Activated T-cell treated with anti-CD3 and anti-CD28 coated beads, Interleukin-2, amount 50 U/mL, for 4 hours (primary cell): ENCODE measurements around the gene KIR2DL4. TPM values are rescaled to one million over a fixed set of nuclear protein-coding genes. Genes with fewer than 3 reads are reported as not detected.
"Not testable (repeated sequence)": the region's sequence is repeated elsewhere in the genome, so short reads cannot be mapped to it uniquely, and the experiment has no call there.

Experiments used
- ATAC-seq, 2 donors: fragments of 200-7000 bp; cut with Tn5 transposase; one replicate each; pipeline ENCODE4 v1.10.0; 2021
- DNase-seq: peaks from one replicate; pipeline ENCODE4 v3.0.0-alpha.2; 2020
- H3K27me3 Mint-ChIP-seq: one replicate; pipeline ENCODE4 v1.8.0; 2021; ENCODE audit warnings: low read depth, mixed read lengths
- H3K36me3 Mint-ChIP-seq: one replicate; pipeline ENCODE4 v1.8.0; 2022; ENCODE audit warnings: mixed read lengths; ENCODE audit not compliant: insufficient read depth
- H3K4me1 Mint-ChIP-seq: one replicate; pipeline ENCODE4 v1.8.0; 2021; ENCODE audit warnings: low read depth, mixed read lengths
- H3K4me3 Mint-ChIP-seq: one replicate; pipeline ENCODE4 v1.8.0; 2021; ENCODE audit warnings: mild to moderate bottlenecking, moderate library complexity, mixed read lengths
- H3K9me3 Mint-ChIP-seq: one replicate; pipeline ENCODE4 v1.8.0; 2021; ENCODE audit warnings: mixed read lengths
- total RNA-seq, 3 donors: library from RNA; stranded (reverse); gene quantifications; one replicate each; pipeline ENCODE4 v1.2.1, GENCODE V29; 2021

The KIR2DL4 gene
- total RNA-seq, 3 donors from 2014 or later, result not detected

DNA sequence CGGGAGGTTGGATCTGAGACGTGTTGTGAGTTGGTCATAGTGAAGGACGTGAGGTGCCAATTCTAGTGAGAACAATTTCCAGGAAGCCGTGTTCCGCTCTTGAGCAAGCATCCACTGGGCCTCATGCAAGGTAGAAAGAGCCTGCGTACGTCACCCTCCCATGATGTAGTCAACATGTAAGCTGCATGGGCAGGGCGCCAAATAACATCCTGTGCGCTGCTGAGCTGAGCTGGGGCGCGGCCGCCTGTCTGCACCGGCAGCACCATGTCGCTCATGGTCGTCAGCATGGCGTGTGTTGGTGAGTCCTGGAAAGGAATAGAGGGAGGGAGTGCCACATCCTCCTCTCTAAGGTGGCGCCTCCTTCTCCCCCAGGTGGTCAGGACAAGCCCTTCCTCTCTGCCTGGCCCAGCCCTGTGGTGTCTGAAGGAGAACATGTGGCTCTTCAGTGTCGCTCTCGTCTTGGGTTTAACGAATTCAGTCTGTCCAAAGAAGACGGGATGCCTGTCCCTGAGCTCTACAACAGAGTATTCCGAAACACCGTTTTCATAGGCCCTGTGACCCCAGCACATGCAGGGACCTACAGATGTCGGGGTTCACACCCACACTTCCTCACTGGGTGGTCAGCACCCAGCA is 17.2 kb upstream of the KIR2DL4 start:
- peaks cover 18% of the 10 kb centered on the region for H3K27me3 Mint-ChIP-seq
- H3K4me3 Mint-ChIP-seq, H3K36me3 Mint-ChIP-seq, ATAC-seq, DNase-seq, H3K4me1 Mint-ChIP-seq, H3K9me3 Mint-ChIP-seq: not testable (repeated sequence)

DNA sequence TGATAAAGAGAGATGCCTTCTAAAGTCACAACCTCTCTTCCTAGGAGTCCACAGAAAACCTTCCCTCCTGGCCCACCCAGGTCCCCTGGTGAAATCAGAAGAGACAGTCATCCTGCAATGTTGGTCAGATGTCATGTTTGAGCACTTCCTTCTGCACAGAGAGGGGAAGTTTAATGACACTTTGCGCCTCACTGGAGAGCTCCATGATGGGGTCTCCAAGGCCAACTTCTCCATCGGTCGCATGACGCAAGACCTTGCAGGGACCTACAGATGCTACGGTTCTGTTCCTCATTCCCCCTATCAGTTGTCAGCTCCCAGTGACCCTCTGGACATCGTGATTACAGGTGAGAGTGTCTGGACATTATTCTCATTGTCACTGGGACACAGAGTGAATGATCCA is 15.3 kb upstream of the KIR2DL4 start:
- H3K4me1 Mint-ChIP-seq, ATAC-seq, H3K36me3 Mint-ChIP-seq, H3K4me3 Mint-ChIP-seq, DNase-seq, H3K9me3 Mint-ChIP-seq: not testable (repeated sequence)
- peaks cover 13% of the 10 kb centered on the region for H3K27me3 Mint-ChIP-seq

DNA sequence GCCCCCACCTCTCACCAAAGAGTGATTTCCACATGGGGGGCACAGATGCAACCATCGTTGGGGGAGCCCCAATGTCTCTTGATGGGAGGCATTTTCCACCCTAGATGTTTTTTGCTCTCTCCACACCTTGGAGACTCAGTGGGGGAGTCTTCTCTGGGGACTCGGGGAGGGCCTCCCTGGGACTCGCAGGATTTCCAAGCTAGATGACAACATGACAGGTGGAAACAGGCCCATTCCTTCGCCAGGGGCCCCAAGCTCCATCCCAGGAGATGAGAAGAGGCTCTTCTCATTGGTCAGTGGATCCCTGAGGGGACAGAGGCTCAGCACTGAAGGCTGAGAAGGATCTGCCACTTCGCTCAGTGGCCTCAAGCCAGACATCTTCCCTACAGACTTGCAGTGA is 12.7 kb upstream of the KIR2DL4 start:
- H3K9me3 Mint-ChIP-seq, result peaks cover 3% of the 10 kb centered on the region
- no peak for DNase-seq
- no peak for ATAC-seq
- peaks cover 3% of the 10 kb centered on the region for H3K27me3 Mint-ChIP-seq
- H3K36me3 Mint-ChIP-seq, result no peaks in the 10 kb centered on the region
- peaks cover 17% of the 10 kb centered on the region for H3K4me1 Mint-ChIP-seq
- H3K4me3 Mint-ChIP-seq, result no peak overlapping the region

DNA sequence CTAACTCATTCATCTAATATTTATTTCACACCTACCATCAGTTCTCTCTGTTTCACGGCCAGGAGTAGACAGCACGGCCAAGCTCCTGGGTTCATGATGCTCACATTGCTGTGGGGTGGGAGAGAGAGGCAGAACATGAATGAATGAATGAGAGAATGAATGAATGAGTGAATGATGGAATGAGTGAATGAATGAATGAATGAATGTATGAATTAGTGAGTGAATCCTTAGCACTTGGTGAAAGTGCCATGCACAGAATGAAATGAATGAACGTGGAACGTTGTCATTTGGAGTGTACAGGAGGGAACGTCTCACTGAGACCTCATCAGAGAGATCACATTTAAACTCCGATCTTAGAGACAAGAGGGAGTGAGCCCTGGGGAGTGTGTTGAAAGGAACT is 11.9 kb upstream of the KIR2DL4 start:
- ATAC-seq, result no peak
- Mint-ChIP-seq H3K36me3 (no peaks in the 10 kb centered on the region), H3K4me3 (no peak overlapping the region), H3K9me3 (peaks cover 3% of the 10 kb centered on the region), H3K27me3 (peaks cover 4% of the 10 kb centered on the region), H3K4me1 (peaks cover 17% of the 10 kb centered on the region)
- DNase-seq, result no peak

DNA sequence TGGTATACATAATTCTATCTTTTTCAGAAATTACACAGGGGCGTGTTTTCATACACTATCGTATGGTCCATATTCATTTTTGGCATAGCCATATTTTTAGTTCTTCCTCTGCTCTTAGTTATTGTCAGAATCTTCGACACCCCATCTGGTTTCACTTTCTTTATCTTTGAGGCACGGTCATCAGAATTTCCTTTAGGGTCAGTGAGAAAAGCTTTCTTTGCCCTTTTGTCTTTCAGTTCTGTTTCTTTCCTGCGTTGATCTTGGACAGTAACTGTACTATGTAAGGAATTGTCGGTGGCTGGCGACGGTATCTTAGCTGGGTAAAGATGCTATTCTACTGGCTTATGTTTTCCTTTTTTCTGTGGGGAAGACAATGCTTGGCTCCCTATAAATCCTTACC is 10.6 kb upstream of the KIR2DL4 start:
- Mint-ChIP-seq H3K27me3 (peaks cover 16% of the 10 kb centered on the region), H3K4me3 (peak overlapping the region; percentile 74), H3K36me3 (no peaks in the 10 kb centered on the region), H3K9me3 (peaks cover 3% of the 10 kb centered on the region), H3K4me1 (peaks cover 17% of the 10 kb centered on the region)
- no peak for ATAC-seq
- no peak for DNase-seq

DNA sequence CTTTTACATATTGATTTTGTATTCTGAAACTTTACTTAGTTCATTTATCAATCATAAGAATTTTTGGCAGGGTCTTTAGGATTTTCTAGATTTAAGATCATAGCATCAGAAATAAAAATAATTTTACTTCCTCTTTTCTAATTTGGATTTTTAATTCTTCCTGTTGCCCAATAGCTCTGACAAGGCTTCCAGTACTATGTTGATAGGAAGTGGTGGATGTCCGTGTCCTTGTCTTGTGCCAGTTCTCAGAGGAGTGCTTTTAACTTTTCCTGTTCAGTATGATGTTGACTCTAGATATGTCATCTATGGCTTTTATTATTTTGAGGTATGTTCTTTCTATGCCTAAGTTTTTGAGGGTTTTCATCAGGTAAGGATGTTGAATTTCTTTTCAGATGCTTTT is 7.7 kb upstream of the KIR2DL4 start:
- H3K36me3 Mint-ChIP-seq, result no peaks in the 10 kb centered on the region
- peaks cover 29% of the 10 kb centered on the region for H3K27me3 Mint-ChIP-seq
- peaks cover 6% of the 10 kb centered on the region for H3K9me3 Mint-ChIP-seq
- no peak for ATAC-seq
- H3K4me3 Mint-ChIP-seq, result no peak overlapping the region
- peaks cover 17% of the 10 kb centered on the region for H3K4me1 Mint-ChIP-seq
- DNase-seq, result no peak

DNA sequence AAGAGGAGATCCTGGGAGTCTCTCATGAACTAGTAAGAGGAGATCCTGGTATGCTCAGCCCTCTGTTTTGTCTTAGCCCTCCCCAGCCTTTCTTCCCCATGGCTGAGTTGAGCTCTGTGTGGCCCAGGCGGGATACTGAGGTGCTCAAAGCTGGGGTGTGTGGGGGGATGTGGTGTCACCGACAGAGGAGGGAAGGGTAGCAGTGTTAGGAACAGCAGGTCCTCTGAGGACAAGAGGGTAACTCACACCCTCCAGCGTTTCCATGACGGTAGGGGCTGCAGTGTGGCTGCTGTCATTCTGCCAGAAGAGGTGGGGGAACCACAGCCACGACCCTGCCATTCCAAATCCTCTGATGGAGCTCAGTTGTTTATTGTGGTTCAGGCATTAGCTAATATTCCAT is 691 bp downstream of the KIR2DL4 start:
- Mint-ChIP-seq H3K4me3 (no peak overlapping the region), H3K27me3 (peaks cover 15% of the 10 kb centered on the region), H3K4me1 (no peaks in the 10 kb centered on the region), H3K9me3 (peaks cover 3% of the 10 kb centered on the region), H3K36me3 (no peaks in the 10 kb centered on the region)
- DNase-seq (no peak), ATAC-seq (no peak)

DNA sequence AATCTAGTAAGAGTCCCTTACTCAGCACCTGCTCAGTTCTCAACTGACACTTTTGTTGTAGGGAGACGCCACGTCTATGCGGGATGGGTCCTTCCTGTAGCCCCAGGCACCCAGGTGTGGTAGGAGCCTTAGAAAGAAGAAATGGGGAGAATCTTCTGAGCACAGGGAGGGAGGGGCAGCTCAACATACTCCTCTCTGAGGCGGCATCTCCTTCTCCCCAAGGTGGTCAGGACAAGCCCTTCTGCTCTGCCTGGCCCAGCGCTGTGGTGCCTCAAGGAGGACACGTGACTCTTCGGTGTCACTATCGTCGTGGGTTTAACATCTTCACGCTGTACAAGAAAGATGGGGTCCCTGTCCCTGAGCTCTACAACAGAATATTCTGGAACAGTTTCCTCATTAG is 1.2 kb downstream of the KIR2DL4 start:
- DNase-seq, result no peak
- peaks cover 3% of the 10 kb centered on the region for H3K9me3 Mint-ChIP-seq
- H3K27me3 Mint-ChIP-seq, result peaks cover 15% of the 10 kb centered on the region
- H3K4me1 Mint-ChIP-seq, result no peaks in the 10 kb centered on the region
- no peak overlapping the region for H3K4me3 Mint-ChIP-seq
- no peak for ATAC-seq
- no peaks in the 10 kb centered on the region for H3K36me3 Mint-ChIP-seq

DNA sequence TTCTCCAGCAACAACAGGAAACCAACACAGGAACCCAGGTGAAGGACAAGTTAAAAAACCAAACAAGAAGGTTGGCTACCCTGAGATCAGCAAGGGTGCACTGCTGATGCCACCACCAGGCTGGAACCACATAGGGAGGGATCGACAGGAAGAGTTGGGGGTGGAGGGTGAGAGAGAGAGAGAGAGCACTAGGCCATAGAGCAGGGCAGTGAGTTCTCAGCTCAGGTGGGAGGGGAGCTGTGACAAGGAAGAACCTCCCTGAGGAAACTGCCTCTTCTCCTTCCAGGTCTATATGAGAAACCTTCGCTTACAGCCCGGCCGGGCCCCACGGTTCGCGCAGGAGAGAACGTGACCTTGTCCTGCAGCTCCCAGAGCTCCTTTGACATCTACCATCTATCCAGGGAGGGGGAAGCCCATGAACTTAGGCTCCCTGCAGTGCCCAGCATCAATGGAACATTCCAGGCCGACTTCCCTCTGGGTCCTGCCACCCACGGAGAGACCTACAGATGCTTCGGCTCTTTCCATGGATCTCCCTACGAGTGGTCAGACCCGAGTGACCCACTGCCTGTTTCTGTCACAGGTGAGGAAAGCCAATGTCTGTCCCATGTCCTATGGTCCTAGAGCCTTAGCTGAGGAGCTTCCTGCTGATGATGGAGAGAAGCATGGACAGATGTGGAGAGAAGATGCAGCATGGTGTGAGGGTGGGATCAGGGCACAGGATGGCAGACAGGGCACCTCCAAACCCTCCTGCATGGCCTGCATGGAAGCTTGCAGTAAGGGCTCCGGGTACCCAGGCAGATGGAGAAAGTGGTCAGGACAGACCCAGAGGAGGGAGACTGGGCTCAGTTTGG is 2.5 kb downstream of the KIR2DL4 start:
- ATAC-seq (no peak), DNase-seq (no peak)
- Mint-ChIP-seq H3K36me3 (no peaks in the 10 kb centered on the region), H3K4me3 (no peak overlapping the region), H3K4me1 (no peaks in the 10 kb centered on the region), H3K27me3 (peaks cover 14% of the 10 kb centered on the region), H3K9me3 (peaks cover 3% of the 10 kb centered on the region)

DNA sequence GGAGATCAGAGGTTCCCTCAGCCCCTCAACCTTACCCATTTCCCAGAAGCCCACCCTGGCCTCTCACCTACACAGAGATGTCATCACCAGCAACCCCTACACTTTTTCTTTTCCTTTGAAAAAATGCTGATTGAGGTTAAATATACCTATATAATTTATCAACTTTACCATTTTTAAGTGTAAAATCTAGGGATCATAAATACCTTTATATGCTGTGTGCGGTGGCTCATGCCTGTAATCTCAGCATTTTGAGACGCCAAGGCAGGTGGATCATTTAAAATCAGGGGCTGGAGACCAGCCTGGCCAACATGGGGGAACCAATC is 3.1 kb downstream of the KIR2DL4 start:
- H3K4me3 Mint-ChIP-seq, result no peak overlapping the region
- DNase-seq, result no peak
- no peaks in the 10 kb centered on the region for H3K9me3 Mint-ChIP-seq
- H3K4me1 Mint-ChIP-seq, result no peaks in the 10 kb centered on the region
- no peaks in the 10 kb centered on the region for H3K36me3 Mint-ChIP-seq
- no peak for ATAC-seq
- H3K27me3 Mint-ChIP-seq, result peaks cover 14% of the 10 kb centered on the region

DNA sequence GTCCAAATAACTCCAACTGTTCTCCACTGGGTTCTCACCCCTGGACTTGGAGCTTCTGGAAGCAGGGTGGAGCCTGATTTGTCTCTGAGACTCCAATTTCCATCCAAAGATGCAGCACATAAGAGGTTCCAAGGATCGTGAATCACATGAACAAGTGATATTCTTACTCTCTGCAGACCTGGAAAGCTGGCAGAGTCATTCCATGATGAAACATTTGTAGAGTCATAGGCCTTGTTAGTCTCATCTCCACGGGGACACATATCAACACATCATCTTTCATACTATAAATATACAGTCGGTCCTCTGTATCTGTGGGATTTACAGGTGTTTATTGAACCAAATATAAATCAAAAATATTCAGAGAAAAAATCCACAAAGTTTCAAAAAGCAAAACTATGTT is 11.2 kb downstream of the KIR2DL4 start:
- H3K4me1 Mint-ChIP-seq, DNase-seq, H3K36me3 Mint-ChIP-seq, ATAC-seq, H3K4me3 Mint-ChIP-seq, H3K9me3 Mint-ChIP-seq: not testable (repeated sequence)
- peaks cover 17% of the 10 kb centered on the region for H3K27me3 Mint-ChIP-seq

DNA sequence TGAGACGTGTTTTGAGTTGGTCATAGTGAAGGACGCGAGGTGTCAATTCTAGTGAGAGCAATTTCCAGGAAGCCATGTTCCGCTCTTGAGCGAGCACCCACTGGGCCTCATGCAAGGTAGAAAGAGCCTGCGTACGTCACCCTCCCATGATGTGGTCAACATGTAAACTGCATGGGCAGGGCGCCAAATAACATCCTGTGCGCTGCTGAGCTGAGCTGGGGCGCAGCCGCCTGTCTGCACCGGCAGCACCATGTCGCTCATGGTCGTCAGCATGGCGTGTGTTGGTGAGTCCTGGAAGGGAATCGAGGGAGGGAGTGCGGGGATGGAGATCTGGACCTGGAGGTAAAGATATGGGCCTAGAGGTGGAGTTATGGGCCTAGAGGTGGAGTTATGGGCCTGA is 12.8 kb downstream of the KIR2DL4 start, which contains the start of gene KIR3DL1:
Gene KIR3DL1 (plus strand): TSS at position 218 of the 400 bp plus-strand sequence.
- H3K36me3 Mint-ChIP-seq, DNase-seq, H3K9me3 Mint-ChIP-seq, ATAC-seq, H3K4me1 Mint-ChIP-seq: not testable (repeated sequence)
- H3K27me3 Mint-ChIP-seq, result peaks cover 16% of the 10 kb centered on the region
- H3K4me3 Mint-ChIP-seq, result peak within 1 kb of the TSS; percentile 42

DNA sequence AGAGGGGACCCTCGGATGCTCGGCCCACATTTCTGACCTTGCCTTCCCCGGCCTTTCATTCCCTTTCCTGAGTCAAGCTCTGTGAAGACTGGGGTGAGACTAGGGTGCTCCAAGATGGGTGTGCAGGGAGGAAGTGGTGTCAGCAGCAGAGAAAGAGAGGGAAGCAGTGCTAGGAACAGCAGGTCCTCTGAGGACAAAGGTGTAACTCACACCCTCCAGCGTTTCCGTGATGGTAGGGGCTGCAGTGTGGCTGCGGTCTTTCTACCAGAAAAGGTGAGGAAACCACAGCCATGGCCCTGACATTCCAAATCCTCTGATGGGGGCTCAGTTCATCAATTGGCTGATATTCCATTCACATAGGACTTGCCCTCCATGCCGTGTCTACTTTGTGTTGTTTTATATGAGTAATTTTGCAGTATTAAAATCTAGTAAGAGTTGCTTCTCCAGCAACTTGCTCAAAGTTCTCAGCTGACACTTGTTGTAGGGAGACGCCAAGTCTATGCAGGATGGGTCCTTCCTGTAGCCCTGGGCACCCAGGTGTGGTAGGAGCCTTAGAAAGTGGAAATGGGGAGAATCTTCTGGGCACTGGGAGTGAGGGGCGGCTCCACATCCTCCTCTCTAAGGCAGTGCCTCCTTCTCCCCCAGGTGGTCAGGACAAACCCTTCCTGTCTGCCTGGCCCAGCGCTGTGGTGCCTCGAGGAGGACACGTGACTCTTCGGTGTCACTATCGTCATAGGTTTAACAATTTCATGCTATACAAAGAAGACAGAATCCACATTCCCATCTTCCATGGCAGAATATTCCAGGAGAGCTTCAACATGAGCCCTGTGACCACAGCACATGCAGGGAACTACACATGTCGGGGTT is 14.5 kb downstream of the KIR2DL4 start:
- H3K27me3 Mint-ChIP-seq, result peaks cover 15% of the 10 kb centered on the region
- no peaks in the 10 kb centered on the region for H3K4me1 Mint-ChIP-seq
- no peaks in the 10 kb centered on the region for H3K36me3 Mint-ChIP-seq
- H3K4me3 Mint-ChIP-seq, result no peak overlapping the region
- ATAC-seq, result no peak
- no peak for DNase-seq
- no peaks in the 10 kb centered on the region for H3K9me3 Mint-ChIP-seq

DNA sequence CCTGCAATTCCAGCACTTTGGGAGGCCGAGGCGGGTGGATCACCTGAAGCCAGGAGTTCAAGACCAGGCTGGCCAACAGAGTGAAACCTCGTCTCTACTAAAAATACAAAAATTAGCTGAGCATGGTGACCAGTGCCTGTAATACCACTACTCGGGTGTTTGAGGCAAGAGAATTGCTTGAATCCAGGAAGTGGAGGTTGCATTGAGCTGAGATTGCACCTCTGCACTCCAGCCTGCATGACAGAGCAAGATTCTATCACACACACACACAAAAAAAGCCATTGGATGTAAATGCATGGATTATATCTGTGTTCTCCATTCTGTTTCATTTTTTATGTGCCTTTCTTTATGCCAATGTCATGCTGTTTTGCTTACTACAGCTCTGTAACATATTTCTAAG is 21.0 kb downstream of the KIR2DL4 start:
- DNase-seq, H3K4me1 Mint-ChIP-seq, H3K36me3 Mint-ChIP-seq, H3K27me3 Mint-ChIP-seq, H3K9me3 Mint-ChIP-seq, H3K4me3 Mint-ChIP-seq, ATAC-seq: not testable (repeated sequence)
